Measurements from ENCODE around the gene KDM5A.

Gene KDM5A

GRCh38 chr12:271161-271560 lies 118.0 kb downstream of the KDM5A start:
- DNase-seq, result no peak

GRCh38 chr12:269191-269590 lies 119.9 kb downstream of the KDM5A start:
- peak; percentile 17 for DNase-seq

DNA sequence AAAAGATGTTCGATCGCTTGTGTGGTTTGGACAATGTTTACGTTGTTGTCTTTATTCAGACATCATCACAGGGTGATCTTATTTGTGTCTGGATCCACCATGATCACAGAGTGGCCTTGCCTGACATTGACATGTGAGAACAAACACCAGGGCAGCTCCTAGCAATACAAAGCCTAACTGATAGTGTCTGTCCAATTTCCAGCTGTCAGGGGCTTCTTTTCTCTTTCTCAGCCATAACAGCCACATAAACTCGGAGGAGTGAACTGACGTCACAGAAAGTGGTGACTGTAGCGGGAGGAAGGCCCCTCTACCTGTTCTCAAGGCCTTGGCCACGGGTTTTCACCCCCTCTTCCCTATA lies 120.7 kb downstream of the KDM5A start:
- DNase-seq, result no peak

GRCh38 chr12:267581-268482 lies 121.3 kb downstream of the KDM5A start:
- no peak for DNase-seq

GRCh38 chr12:265096-265495 lies 124.0 kb downstream of the KDM5A start:
- no peak for DNase-seq

DNA sequence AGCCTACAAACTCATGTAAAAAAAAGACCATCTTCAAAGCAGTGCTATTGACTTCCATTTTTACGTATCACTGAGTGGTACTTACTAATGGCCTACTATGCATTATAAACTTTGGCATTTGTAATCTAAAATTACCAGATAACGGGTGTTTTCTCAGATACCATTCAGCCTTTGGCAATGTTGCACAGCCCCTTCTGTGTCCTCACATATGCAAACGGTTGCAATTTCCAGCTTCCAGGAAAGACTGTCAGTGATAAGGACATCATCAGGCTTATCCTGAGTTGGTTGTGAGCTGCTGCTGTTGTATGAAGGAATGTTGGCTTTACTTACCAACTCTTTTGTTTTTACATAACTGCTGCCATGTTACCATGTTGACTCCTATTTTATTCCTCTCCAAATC lies 124.9 kb downstream of the KDM5A start:
- DNase-seq, result no peak

GRCh38 chr12:263574-263973 lies 125.5 kb downstream of the KDM5A start:
- DNase-seq, result no peak

GRCh38 chr12:262817-263216 lies 126.3 kb downstream of the KDM5A start, which contains the start of gene SLC6A13:
TSS of gene SLC6A13 (minus strand) at chr12:262836. CDS start at chr12:260052, 2,784 bp downstream.
- no peak for DNase-seq

DNA sequence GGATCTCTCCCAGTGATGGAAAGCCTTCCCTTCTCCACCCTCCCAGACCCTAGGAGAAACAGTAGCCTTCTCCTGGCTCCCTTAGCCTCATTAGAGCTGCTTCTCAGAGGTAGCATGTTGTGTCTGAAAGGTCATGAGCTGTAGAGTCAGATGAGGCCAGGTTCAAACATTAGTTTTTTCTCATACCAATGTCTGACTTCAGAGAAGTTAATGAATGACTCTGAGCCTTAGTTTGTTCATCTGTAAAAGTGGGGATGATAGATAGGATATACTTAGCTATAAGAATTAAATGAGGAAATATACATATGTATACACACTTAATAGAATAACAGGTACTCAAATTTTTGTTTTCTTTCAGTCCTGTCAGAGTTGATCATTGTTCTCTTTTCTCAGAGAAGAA lies 127.0 kb downstream of the KDM5A start:
- no peak for DNase-seq

DNA sequence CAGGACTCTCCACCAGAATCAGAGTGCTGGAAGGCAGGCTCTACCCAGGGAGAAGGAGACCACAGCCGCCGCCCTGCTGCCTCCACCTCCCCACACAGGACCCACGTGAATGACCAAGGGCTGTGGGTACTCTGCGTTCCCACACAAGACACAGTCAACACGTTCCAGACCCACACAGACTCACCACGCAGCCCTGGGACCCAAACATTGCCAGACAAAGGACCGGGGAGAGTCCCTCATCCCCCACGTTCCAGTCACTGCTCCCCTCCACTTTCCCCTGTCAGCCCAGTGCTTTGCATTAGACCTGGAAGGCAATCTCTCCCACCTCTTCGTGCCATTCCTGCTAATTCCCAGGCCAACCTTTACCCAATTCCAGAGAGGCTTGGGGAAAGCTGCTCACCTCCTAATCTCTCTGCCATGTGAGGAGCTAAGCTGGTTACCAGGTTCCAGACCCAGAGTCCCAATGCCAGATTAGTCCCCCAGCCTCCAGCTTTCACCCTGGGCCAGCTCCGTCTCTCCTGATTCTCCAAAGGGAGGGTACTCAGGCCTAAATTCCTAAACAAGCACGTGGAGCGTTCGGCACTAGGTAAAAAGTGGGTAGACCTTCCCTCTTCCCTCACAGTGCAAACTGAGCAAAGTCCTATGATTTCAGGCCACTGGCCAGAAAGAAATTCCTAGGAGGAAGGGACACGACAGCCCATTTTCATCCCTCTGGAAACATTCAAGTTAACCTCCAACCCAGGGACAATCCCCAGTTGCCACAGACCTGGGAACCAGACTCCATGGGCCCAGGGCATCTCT lies 131.4 kb downstream of the KDM5A start:
- no peak for DNase-seq

DNA sequence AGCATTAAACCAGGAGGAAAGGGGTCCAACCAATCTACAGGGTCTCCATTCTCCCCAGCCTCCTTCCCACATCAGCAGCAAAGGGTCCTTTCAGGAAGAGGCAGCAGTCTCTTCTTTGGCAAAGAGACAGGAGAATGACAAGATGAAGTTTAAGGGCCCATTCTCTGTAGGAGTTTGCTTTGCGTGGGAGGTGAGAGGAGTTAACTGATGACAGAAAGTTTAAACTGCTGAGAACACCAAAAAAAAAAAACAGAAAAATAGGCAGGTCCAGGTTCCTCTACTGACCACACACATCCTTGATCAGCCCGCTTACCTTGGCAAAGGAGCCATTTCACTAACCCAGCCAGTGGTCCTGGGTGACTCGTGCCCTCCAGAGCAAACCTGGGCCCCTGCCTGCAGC lies 132.2 kb downstream of the KDM5A start:
- DNase-seq, result no peak

GRCh38 chr12:256225-256624 lies 132.9 kb downstream of the KDM5A start:
- no peak for DNase-seq

DNA sequence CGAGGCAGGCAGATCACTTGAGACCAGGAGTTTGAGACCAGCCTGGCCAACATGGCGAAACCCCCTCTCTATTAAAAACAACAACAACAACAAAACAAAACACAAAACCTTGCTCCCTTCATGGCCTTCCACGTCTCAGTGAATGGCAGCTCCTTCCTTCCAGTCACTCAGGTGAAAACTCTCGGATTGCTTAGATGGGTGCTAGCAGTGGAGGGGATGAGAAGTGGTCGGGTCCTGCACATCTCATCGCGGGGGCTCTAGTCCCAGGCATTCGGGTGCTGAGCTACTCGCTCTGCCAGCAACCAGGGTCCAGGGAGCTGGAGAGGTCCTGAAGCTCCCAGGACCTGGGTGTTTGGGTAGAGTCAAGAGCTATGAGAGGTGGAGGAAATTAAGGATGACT lies 134.2 kb downstream of the KDM5A start:
- DNase-seq, result no peak

GRCh38 chr12:254039-254438 lies 135.1 kb downstream of the KDM5A start:
- DNase-seq, result no peak

- DNase-seq, result no peak
These were observed 135.8 kb downstream of the KDM5A start for GRCh38 chr12:253116-253831.

GRCh38 chr12:252636-253035 lies 136.5 kb downstream of the KDM5A start:
- no peak for DNase-seq

- DNase-seq, result no peak
These were observed 141.8 kb downstream of the KDM5A start for GRCh38 chr12:247271-247670.

DNA sequence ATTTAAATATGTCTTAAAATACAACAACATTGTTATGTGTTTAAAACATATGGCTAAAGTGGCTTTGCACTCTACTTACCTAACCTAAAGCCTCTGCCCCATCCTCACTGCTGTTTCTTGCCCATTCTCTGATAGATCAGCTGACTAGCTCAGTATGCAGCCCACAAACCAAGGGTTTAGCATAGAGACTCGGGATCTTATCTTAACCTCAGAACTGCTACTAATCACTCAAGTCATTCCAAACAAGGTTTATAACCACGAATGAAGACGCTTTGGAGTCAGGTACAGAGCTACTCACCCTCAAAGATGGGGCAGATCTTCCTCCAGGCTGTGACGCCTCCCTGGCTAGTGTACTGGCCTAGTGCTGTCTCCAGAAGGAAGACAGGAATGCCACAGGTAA lies 145.7 kb downstream of the KDM5A start:
- no peak for DNase-seq

DNA sequence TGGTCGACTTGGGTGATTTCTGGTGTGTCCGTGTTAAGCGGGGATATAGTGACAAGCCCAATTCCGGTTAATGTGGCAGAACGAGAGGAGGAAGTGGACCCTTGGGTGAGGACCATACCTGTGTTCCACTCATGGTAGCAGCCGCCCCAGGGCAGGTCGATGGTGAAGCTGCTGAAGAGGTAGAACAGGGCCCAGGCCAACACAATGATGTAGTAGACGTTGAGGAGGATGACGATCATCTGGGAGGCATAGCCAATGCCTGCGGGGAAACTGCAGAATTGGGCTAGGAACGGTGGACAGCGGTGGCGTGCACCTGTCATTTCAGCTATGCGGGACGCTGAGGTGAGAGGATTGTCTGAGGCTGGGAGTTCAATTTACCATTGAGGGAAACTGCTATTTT lies 146.6 kb downstream of the KDM5A start:
- no peak for DNase-seq

- DNase-seq, result no peak
These were observed 147.9 kb downstream of the KDM5A start for GRCh38 chr12:241266-241665.

GRCh38 chr12:240566-240965 lies 148.6 kb downstream of the KDM5A start:
- no peak for DNase-seq

GRCh38 chr12:238736-239398 lies 150.3 kb downstream of the KDM5A start:
- DNase-seq, result no peak

DNA sequence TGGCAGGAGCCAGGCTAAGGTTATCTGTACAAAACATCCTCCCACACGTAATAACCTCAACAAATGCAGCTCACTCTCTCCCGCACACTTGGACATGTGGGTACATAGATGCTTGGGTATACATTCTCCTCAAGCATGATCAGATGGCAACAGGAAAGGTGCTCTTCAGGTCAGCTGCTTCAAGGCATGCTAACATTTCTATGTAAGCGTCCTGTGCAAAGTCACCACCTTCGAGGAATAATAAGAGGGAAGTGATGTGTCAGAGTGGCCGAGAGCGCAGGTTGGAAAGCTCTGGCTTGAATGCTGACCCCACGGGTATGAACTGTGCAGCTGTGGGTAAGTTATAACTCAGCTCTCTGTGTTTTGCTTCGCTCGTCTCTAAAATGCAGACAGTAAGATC lies 151.0 kb downstream of the KDM5A start:
- no peak for DNase-seq
